ENCODE data around the gene PBX2.

The PBX2 gene

DNA sequence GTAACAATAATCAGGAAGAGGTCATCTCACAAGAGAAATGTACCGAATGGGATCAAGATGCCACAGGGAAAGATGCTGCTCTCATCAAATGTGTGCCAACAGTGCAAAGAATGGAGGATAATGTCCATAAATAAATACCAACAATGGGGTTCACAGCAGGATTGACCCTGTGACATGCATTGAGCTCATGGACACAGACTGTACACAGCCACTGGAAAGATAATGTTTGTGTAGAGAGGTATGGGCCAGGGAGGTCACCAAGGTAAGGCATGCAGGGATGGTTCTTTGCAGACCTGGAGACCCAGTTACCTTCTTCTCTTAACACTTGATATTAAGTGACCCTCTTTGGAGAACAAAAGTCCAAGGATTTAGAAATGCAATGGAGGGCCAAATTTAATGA, 15.6 kb downstream of the PBX2 start:
- no peak overlapping the region for H3K4me3 ChIP-seq (ENCODE audit: low read depth, low read length)
- TF ChIP-seq CTCF (IDR thresholded peaks at IDR 0.05; ENCODE audit: borderline replicate concordance, insufficient read depth, low read depth, low read length) = no peak

GRCh38 chr6:32173051-32173727, 16.8 kb downstream of the PBX2 start:
- TF ChIP-seq CTCF (IDR thresholded peaks at IDR 0.05; ENCODE audit: borderline replicate concordance, insufficient read depth, low read depth, low read length) = no peak
- H3K4me3 ChIP-seq (ENCODE audit: low read depth, low read length) = no peak overlapping the region

GRCh38 chr6:32171234-32171633, 18.8 kb downstream of the PBX2 start:
- TF ChIP-seq CTCF (IDR thresholded peaks at IDR 0.05; ENCODE audit: borderline replicate concordance, insufficient read depth, low read depth, low read length) = no peak
- no peak overlapping the region for H3K4me3 ChIP-seq (ENCODE audit: low read depth, low read length)

DNA sequence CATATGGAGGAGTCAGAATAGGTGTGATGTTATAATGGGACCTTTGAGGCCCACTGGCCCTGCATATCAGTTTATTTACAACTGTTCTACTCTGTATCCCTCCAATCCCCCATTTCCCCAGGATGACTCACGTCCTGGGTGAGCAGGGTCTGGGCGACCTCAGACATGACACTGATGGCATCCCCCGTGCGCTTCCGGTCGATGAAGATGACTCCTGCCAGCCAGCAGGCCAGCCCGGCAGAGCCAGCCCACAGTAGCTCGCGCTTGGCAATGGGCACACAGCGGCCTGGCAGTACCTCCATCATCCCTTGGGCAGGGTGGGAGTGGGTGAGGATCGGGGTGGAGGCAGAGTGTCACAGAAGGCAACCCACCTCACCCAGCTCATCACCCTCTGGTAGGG, 19.7 kb downstream of the PBX2 start:
- no peak overlapping the region for H3K4me3 ChIP-seq (ENCODE audit: low read depth, low read length)
- no peak for TF ChIP-seq CTCF (IDR thresholded peaks at IDR 0.05; ENCODE audit: borderline replicate concordance, insufficient read depth, low read depth, low read length)

DNA sequence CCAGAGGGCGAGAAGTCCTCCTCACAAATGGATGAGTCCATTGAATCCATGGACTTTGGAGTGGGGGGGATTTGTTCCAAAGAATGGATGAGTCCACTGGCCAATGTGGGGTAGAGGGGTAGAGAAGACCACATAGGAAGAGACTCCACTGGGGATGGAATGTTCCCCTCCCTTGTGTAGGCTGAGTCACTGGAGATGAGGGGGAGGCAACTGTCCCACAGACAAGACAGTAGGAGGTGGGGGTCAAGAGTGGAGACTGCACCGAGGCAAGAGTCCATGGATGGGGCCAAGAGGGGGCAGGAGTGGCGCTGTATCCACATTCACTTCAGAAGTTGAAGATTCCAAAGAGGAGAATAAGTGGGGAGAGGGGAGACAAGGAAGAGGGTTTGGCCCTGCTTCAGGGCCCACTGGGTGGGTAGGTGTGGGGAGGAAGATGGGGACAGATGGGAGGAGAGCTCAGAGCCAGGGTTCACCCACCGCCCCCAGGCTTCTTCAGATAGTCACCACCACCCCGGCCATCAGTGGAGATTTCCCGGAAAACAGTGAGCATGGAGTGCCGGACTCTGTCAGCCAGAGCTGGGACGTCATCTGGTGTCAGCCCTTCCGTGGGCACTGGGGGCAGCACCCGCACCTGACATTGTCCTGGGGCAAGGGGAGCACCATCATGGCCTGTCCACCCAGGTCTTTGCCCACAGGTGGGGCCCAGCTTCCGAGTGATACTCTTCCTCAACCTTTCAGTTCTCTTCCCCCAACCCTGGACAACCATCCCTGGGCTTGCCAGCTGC, 21.0 kb downstream of the PBX2 start:
- H3K4me3 ChIP-seq (ENCODE audit: low read depth, low read length) = no peak overlapping the region
- no peak for TF ChIP-seq CTCF (IDR thresholded peaks at IDR 0.05; ENCODE audit: borderline replicate concordance, insufficient read depth, low read depth, low read length)

DNA sequence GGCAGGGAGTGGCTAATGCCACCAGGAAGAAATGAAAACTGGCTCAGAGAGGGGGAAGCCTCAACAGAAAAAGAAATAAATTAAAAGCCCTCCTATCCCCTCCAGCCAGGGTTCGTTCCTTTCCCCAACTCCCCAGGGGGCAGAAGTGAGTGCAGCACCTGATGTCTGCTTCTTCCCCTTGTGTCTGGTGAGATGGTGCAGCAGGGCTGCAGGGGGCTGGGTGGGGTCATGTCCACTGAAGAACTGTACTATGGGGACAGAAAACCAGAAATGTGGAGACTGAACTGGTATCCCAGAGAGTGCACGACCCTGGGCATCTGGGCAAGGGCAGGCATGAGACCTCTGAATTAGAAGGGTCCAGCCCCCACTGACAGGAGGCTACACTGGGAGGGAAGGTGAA, 21.7 kb downstream of the PBX2 start:
- no peak for TF ChIP-seq CTCF (IDR thresholded peaks at IDR 0.05; ENCODE audit: borderline replicate concordance, insufficient read depth, low read depth, low read length)
- H3K4me3 ChIP-seq (ENCODE audit: low read depth, low read length) = no peak overlapping the region

GRCh38 chr6:32167761-32168262, 22.2 kb downstream of the PBX2 start:
- TF ChIP-seq CTCF (IDR thresholded peaks at IDR 0.05; ENCODE audit: borderline replicate concordance, insufficient read depth, low read depth, low read length) = no peak
- no peak overlapping the region for H3K4me3 ChIP-seq (ENCODE audit: low read depth, low read length)
